DND-41 (cell line): Measurements from ENCODE around the gene OR52E6.

ENCODE experiments used
- ATAC-seq: fragments of 200-7000 bp; cut with Tn5 transposase; 3 replicates; pipeline ENCODE4 v1.9.1; 2021; ENCODE audit warnings: low read depth; ENCODE audit not compliant: insufficient read depth
- DNase-seq: peaks from one replicate; pipeline ENCODE4 v3.0.0-alpha.2; 2020
- H2AFZ ChIP-seq: 2 replicates; pipeline ENCODE4 v1.6.0; 2012; ENCODE audit warnings: low read depth, low read length
- H3K27ac ChIP-seq: 2 replicates; pipeline ENCODE4 v1.5.1; 2012; ENCODE audit warnings: low read length, inconsistent platforms
- H3K27me3 ChIP-seq: fragments of 200-600 bp; sonication (generic); 2 replicates; pipeline ENCODE4 v1.6.0; 2012; ENCODE audit warnings: low read length, mild to moderate bottlenecking, inconsistent platforms; ENCODE audit not compliant: insufficient read depth, poor library complexity
- H3K36me3 ChIP-seq: 2 replicates; pipeline ENCODE4 v1.5.1; 2012; ENCODE audit warnings: low read length, inconsistent platforms; ENCODE audit not compliant: insufficient read depth
- H3K4me1 ChIP-seq: 2 replicates; pipeline ENCODE4 v1.5.1; 2012; ENCODE audit warnings: mild to moderate bottlenecking, low read length; ENCODE audit not compliant: insufficient read depth
- H3K4me2 ChIP-seq: 2 replicates; pipeline ENCODE4 v1.6.0; 2012; ENCODE audit warnings: mild to moderate bottlenecking, moderate library complexity, low read length, inconsistent platforms; ENCODE audit not compliant: insufficient read depth
- H3K4me3 ChIP-seq, 2 experiments: fragments of 200-600 bp in 1 of 2; shearing (Covaris generic) in 1 of 2; 2 replicates each; pipeline ENCODE4 v1.5.1; 2012 to 2016; ENCODE audit warnings: inconsistent platforms in 2 of 2, low read length in 2 of 2, mild to moderate bottlenecking in 2 of 2, low read depth in 1 of 2, moderate library complexity in 1 of 2
- H3K79me2 ChIP-seq: 2 replicates; pipeline ENCODE4 v1.6.0; 2012; ENCODE audit warnings: low read length, inconsistent platforms; ENCODE audit not compliant: insufficient read depth
- H3K9ac ChIP-seq: 2 replicates; pipeline ENCODE4 v1.6.0; 2012; ENCODE audit warnings: low read depth, mild to moderate bottlenecking, inconsistent platforms, low read length, moderate library complexity
- H3K9me3 ChIP-seq: 2 replicates; pipeline ENCODE4 v1.5.1; 2012; ENCODE audit warnings: low read length, moderate library complexity, mild to moderate bottlenecking, inconsistent platforms; ENCODE audit not compliant: insufficient read depth, severe bottlenecking
- H4K20me1 ChIP-seq: 2 replicates; pipeline ENCODE4 v1.6.0; 2012; ENCODE audit warnings: low read length; ENCODE audit not compliant: insufficient read depth
- EZH2 ChIP-seq: IDR thresholded peaks from 3 replicates; pipeline ENCODE4 v1.6.1; 2012; ENCODE audit warnings: borderline replicate concordance, low read depth, mild to moderate bottlenecking, moderate library complexity, low read length, inconsistent platforms; ENCODE audit not compliant: severe bottlenecking
- TF ChIP-seq, protein P1 (sequence below): IDR thresholded peaks from 2 replicates; pipeline ENCODE4 v1.5.1; 2012; ENCODE audit warnings: borderline replicate concordance, low read length, moderate library complexity, mild to moderate bottlenecking; ENCODE audit not compliant: poor library complexity, severe bottlenecking; ENCODE audit errors: extremely low read depth

The OR52E6 gene

DNA sequence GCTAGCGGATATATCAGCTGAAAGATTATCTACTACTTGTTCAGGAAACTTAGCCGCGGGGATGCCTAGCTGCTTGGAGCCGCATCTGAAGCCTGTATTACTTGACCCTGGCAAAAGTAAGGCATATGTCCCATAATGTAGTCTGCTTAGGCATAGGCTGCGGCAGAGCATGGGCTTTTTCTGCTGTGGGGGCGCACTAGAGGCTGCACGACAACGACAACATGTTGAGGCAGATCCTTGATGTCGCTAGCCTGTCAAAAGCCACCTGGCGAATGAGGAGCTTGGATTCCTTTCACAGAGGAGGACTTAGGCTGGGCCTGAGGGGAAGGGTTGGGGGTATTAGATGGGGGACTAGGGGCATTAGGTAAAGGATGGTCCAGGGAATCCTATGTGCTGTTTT lies 34.1 kb downstream of the OR52E6 start:
- Histone ChIP-seq H3K9me3 (no peaks in the 10 kb centered on the region), H3K36me3 (no peaks in the 10 kb centered on the region), H3K27me3 (peaks cover 29% of the 10 kb centered on the region), H3K27ac (no peak overlapping the region), H3K4me3 (no peak overlapping the region), H4K20me1 (no peaks in the 10 kb centered on the region), H3K79me2 (no peaks in the 10 kb centered on the region), H3K9ac (no peak overlapping the region), H2AFZ (no peak overlapping the region), H3K4me1 (peaks cover 14% of the 10 kb centered on the region), H3K4me2 (no peak overlapping the region)
- TF ChIP-seq, protein P1, sequence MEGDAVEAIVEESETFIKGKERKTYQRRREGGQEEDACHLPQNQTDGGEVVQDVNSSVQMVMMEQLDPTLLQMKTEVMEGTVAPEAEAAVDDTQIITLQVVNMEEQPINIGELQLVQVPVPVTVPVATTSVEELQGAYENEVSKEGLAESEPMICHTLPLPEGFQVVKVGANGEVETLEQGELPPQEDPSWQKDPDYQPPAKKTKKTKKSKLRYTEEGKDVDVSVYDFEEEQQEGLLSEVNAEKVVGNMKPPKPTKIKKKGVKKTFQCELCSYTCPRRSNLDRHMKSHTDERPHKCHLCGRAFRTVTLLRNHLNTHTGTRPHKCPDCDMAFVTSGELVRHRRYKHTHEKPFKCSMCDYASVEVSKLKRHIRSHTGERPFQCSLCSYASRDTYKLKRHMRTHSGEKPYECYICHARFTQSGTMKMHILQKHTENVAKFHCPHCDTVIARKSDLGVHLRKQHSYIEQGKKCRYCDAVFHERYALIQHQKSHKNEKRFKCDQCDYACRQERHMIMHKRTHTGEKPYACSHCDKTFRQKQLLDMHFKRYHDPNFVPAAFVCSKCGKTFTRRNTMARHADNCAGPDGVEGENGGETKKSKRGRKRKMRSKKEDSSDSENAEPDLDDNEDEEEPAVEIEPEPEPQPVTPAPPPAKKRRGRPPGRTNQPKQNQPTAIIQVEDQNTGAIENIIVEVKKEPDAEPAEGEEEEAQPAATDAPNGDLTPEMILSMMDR: no peak
- no peak for TF ChIP-seq EZH2
- no peak for DNase-seq
- ATAC-seq: no peak

DNA sequence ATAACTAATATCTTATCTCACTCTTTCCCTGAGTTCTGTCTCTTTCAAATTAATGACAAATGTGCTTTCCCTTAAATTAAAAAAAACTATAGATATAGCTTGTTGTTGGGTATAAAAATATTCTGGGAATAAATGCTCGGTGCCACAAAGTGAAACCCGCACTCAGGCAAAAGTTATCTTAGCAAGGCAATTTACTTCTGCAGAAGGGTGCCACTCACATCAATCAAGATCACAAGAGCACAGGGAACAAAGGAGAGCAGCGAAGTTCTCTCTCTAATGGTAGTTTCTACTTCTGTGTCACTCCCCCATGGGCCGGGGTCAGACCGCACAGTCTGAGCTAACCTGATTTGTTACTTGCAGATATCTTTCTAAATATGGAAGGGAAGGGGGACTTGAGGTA lies 37.7 kb downstream of the OR52E6 start:
- TF ChIP-seq, protein P1: no peak
- no peak for TF ChIP-seq EZH2

DNA sequence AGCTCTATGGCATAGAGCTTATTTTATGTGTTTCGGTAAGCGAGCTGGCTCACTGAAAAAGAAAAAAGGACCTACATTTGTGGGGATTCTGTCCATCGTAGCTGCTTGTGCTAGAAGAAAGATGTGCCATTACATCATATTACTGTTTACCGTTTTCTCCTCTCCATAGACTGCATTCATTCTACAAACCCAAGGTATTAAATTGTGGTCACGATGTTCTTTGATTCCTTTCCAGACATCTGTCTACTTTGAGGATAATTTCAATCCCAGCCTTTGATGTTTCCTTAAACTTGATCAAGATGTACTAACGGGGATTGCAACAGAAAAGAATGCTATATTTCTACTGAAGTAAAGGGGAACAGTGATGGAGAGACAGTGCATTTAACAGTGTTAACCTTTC lies 45.2 kb downstream of the OR52E6 start:
- H3K4me1 ChIP-seq: no peaks in the 10 kb centered on the region

More for the DNA sequence above, 37.7 kb downstream of the OR52E6 start:
- H3K9ac ChIP-seq: no peak overlapping the region
- H4K20me1 ChIP-seq: no peaks in the 10 kb centered on the region
- DNase-seq (no peak), ATAC-seq (no peak)
- H3K9me3 ChIP-seq: no peaks in the 10 kb centered on the region
- no peaks in the 10 kb centered on the region for H3K79me2 ChIP-seq
- H3K4me3 ChIP-seq: no peak overlapping the region
- H3K27me3 ChIP-seq: peaks cover 17% of the 10 kb centered on the region
- no peak overlapping the region for H2AFZ ChIP-seq
- no peak overlapping the region for H3K4me2 ChIP-seq
- H3K36me3 ChIP-seq: no peaks in the 10 kb centered on the region
- H3K4me1 ChIP-seq: peaks cover 9% of the 10 kb centered on the region
- no peak overlapping the region for H3K27ac ChIP-seq

More for the DNA sequence above, 45.2 kb downstream of the OR52E6 start:
- H3K36me3 ChIP-seq: no peaks in the 10 kb centered on the region
- H3K27ac ChIP-seq: no peak overlapping the region
- H3K9ac ChIP-seq: no peak overlapping the region
- DNase-seq (no peak), ATAC-seq (no peak)
- no peak overlapping the region for H3K4me2 ChIP-seq
- TF ChIP-seq EZH2: no peak
- TF ChIP-seq, protein P1: no peak
- peaks cover 9% of the 10 kb centered on the region for H3K27me3 ChIP-seq
- no peaks in the 10 kb centered on the region for H3K79me2 ChIP-seq
- no peaks in the 10 kb centered on the region for H3K9me3 ChIP-seq
- H3K4me3 ChIP-seq: no peak overlapping the region
- H2AFZ ChIP-seq: no peak overlapping the region
- no peaks in the 10 kb centered on the region for H4K20me1 ChIP-seq
